SK-N-SH treated with all-trans-retinoic acid at 6 μM for 48 hours (cell line): ENCODE measurements around the gene ADAM11.

Source experiments
- PATZ1 ChIP-seq: fragments of 250-450 bp; sonication (Bioruptor Pico); IDR thresholded peaks from 2 replicates; pipeline ENCODE4 v1.8.0; 2020; ENCODE audit warnings: mild to moderate bottlenecking, moderate library complexity, borderline replicate concordance
- ZFP3 ChIP-seq: fragments of 250-450 bp; sonication (Bioruptor Pico); IDR thresholded peaks from 2 replicates; pipeline ENCODE4 v1.5.0; 2020; ENCODE audit warnings: mild to moderate bottlenecking, moderate library complexity

GRCh38 chr17:44777394-44778348 is 18.9 kb downstream of the ADAM11 start:
- TF ChIP-seq PATZ1 (CRISPR knock-in tag) (no peak), ZFP3 (CRISPR knock-in tag) (no peak)
